ENCODE results near the gene DMPK. TPM values are rescaled to one million over a fixed set of nuclear protein-coding genes. Genes with fewer than 3 reads are reported as not detected.
"Not testable (repeated sequence)": the region's sequence is repeated elsewhere in the genome, so short reads cannot be mapped to it uniquely, and the experiment has no call there.

Gene DMPK
- total and polyA plus RNA-seq, 9 of the 15 experiments (the other 6 are each of a cell fraction or from before 2014, with no cell fraction given) = 0.24 to 31.3 (median 7.3) TPM

- H3K9me1 ChIP-seq (ENCODE audit: control insufficient read depth, insufficient read depth, low read length); BruUV-seq (replicated peaks); in situ Hi-C loops (cut with MboI); H2AFZ ChIP-seq (ENCODE audit: low read depth, low read length); FAIRE-seq; H3K4me2 ChIP-seq (ENCODE audit: insufficient read depth, low read length); ATAC-seq; H3K9ac ChIP-seq (ENCODE audit: insufficient read depth in 1 of 2, low read depth in 2 of 2, low read length in 2 of 2); H3K27me3 ChIP-seq (ENCODE audit: control insufficient read depth in 2 of 2, insufficient read depth in 2 of 2, low read length in 2 of 2); H3K9me3 ChIP-seq (replicated peaks; ENCODE audit: control insufficient read depth, insufficient read depth, low read depth, low read length); intact Hi-C loops (cut with micrococcal nuclease); H3K27ac ChIP-seq (ENCODE audit: extremely low read depth, low read depth, low read length); POLR2A ChIA-PET; H3K4me3 ChIP-seq; DNase-seq (ENCODE audit: extremely low read depth in 1 of 4, low spot score in 3 of 4); H4K20me1 ChIP-seq (replicated peaks; ENCODE audit: control insufficient read depth, insufficient read depth, low read length); TF ChIP-seq JUND (tag; IDR thresholded peaks at IDR 0.05; ENCODE audit: borderline replicate concordance, low read depth, low read length): not testable (repeated sequence)
- CTCF ChIA-PET (ENCODE audit: low intra/inter-chr PET ratio) = interaction anchor here (0.6 kb wide), 1 partner anchor 553 kb away, joined by 3 read pairs; no protein-coding TSS in a partner anchor
- 88% methylated on average over 18 of the region's 18 CpGs for WGBS (ENCODE audit: insufficient coverage, low coverage, missing lambda C conversion rate)
- TF ChIP-seq ZBTB33 (CRISPR knock-in tag; IDR thresholded peaks at IDR 0.05) (peak; percentile 98), KDM1A (IDR thresholded peaks at IDR 0.05) (peak; percentile 46 to 52; a peak in 2 of 4 replicates), CEBPG (CRISPR knock-in tag; IDR thresholded peaks at IDR 0.05) (peak; percentile 70; the same call in 1 of the 2 replicates), CEBPG (tag; conservative IDR thresholded peaks at IDR 0.05 in 1 of 2, IDR thresholded peaks at IDR 0.05 in 1 of 2) (0 out of 4 replicates have a peak, but pooled peaks of 1 of the 2 experiments have one; percentile 19), ZNF384 (IDR thresholded peaks at IDR 0.05; ENCODE audit: low read depth, low read length) (0 out of 2 replicates have a peak, but pooled peaks have one; percentile 28), RBFOX2 (IDR thresholded peaks at IDR 0.05; ENCODE audit: low read depth, low read length) (0 out of 2 replicates have a peak, but pooled peaks have one; percentile 15), CEBPB (tag; IDR thresholded peaks at IDR 0.05) (peak; percentile 79), FOSL1 (tag; conservative IDR thresholded peaks at IDR 0.05) (peak; percentile 58; the same call in 1 of the 2 replicates), ZNF121 (CRISPR knock-in tag; conservative IDR thresholded peaks at IDR 0.05) (peak; percentile 96), JUND (IDR thresholded peaks at IDR 0.05; ENCODE audit: borderline replicate concordance, low read depth, low read length) (peak; percentile 47), HDAC2 (IDR thresholded peaks at IDR 0.05) (0 out of 2 replicates have a peak, but pooled peaks have one; percentile 17), TEAD1 (CRISPR knock-in tag; IDR thresholded peaks at IDR 0.05) (peak in 1 of 2 experiments; percentile 88; a peak in 2 of 4 replicates)
- TF ChIP-seq, protein P1, sequence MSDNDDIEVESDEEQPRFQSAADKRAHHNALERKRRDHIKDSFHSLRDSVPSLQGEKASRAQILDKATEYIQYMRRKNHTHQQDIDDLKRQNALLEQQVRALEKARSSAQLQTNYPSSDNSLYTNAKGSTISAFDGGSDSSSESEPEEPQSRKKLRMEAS (CRISPR knock-in tag; IDR thresholded peaks at IDR 0.05) = 0 out of 2 replicates have a peak, but pooled peaks have one; percentile 15
- TF ChIP-seq, protein P2, sequence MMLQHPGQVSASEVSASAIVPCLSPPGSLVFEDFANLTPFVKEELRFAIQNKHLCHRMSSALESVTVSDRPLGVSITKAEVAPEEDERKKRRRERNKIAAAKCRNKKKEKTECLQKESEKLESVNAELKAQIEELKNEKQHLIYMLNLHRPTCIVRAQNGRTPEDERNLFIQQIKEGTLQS (IDR thresholded peaks at IDR 0.05) = peak; percentile 84
- TF ChIP-seq, protein P2 (CRISPR knock-in tag; conservative IDR thresholded peaks at IDR 0.05) = 0 out of 2 replicates have a peak, but pooled peaks have one; percentile 58
- TF ChIP-seq, protein P3, sequence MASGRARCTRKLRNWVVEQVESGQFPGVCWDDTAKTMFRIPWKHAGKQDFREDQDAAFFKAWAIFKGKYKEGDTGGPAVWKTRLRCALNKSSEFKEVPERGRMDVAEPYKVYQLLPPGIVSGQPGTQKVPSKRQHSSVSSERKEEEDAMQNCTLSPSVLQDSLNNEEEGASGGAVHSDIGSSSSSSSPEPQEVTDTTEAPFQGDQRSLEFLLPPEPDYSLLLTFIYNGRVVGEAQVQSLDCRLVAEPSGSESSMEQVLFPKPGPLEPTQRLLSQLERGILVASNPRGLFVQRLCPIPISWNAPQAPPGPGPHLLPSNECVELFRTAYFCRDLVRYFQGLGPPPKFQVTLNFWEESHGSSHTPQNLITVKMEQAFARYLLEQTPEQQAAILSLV (tag; IDR thresholded peaks at IDR 0.05) = 0 out of 2 replicates have a peak, but pooled peaks have one; percentile 27
- H3K36me3 ChIP-seq (ENCODE audit: control insufficient read depth, insufficient read depth, low read length) = peaks cover 14% of the 10 kb centered on the region; the same call in 1 of the 3 replicates
- H3K4me1 ChIP-seq (replicated peaks in 1 of 2; ENCODE audit: control insufficient read depth in 2 of 2, insufficient read depth in 2 of 2, low read length in 2 of 2) = peaks cover 13 to 38% of the 10 kb centered on the region in 2 experiments
- peaks cover 69% of the 10 kb centered on the region for H3K79me2 ChIP-seq (ENCODE audit: control insufficient read depth, insufficient read depth, low read length)
Observed at GRCh38 chr19:45728683-45729082, 53.6 kb downstream of the DMPK start.

Measured in K562 (cell line).